ENCODE measurements around the gene CCDC183.
"Not testable (repeated sequence)": the region's sequence is repeated elsewhere in the genome, so short reads cannot be mapped to it uniquely, and the experiment has no call there.

The CCDC183 gene

GRCh38 chr9:136840877-136841645 lies 44.9 kb downstream of the CCDC183 start:
- DNase-seq (ENCODE audit: insufficient read length, low spot score): no peak
- no peak for FAIRE-seq
- no peak for TF ChIP-seq CTCF (IDR thresholded peaks at IDR 0.05; ENCODE audit: insufficient read depth, missing control alignments)

- FAIRE-seq; DNase-seq (ENCODE audit: insufficient read length, low spot score): not testable (repeated sequence)
Measured at GRCh38 chr9:136841646-136842379, 45.7 kb downstream of the CCDC183 start.

GRCh38 chr9:136842380-136842948 lies 46.3 kb downstream of the CCDC183 start, which contains the start of gene AJM1:
TSS of gene AJM1 (plus strand) at chr9:136842478. CDS start at chr9:136844415, 1,937 bp downstream.
- FAIRE-seq: not testable (repeated sequence)
- peak; percentile 60 for DNase-seq (ENCODE audit: insufficient read length, low spot score)
- peak; percentile 66 for TF ChIP-seq CTCF (IDR thresholded peaks at IDR 0.05; ENCODE audit: insufficient read depth, missing control alignments)

GRCh38 chr9:136843159-136843800 lies 47.1 kb downstream of the CCDC183 start:
- not testable (repeated sequence) for FAIRE-seq; DNase-seq (ENCODE audit: insufficient read length, low spot score)

- DNase-seq (ENCODE audit: insufficient read length, low spot score); FAIRE-seq: not testable (repeated sequence)
- TF ChIP-seq CTCF (IDR thresholded peaks at IDR 0.05; ENCODE audit: insufficient read depth, missing control alignments): peak; percentile 30
Measured at GRCh38 chr9:136843801-136844740, 47.9 kb downstream of the CCDC183 start.

GRCh38 chr9:136844761-136845464 lies 48.8 kb downstream of the CCDC183 start:
- TF ChIP-seq CTCF (IDR thresholded peaks at IDR 0.05; ENCODE audit: insufficient read depth, missing control alignments): no peak
- DNase-seq (ENCODE audit: insufficient read length, low spot score) (no peak), FAIRE-seq (no peak)
